A549 treated with AZD9567 at 1 μM for 4 hours (cell line): ENCODE measurements around the gene HHIPL2. TPM values are rescaled to one million over a fixed set of nuclear protein-coding genes. Genes with fewer than 3 reads are reported as not detected.

Source experiments
- total RNA-seq: library from RNA; stranded (reverse); fragments of 200-300 nt; extraction: Qiagen RNA extraction; gene quantifications from 5 replicates; pipeline ENCODE4 v1.2.3, GENCODE V29; 2022; ENCODE audit not compliant: insufficient read depth

HHIPL2 gene
- 8.8 to 10.6 TPM (median 10.3 TPM) in 5 replicates for total RNA-seq

GRCh38 chr1:222547944-222548671, at the start of gene HHIPL2:
HHIPL2 (minus strand) TSS chr1:222548104; CDS start chr1:222548044, 60 bp downstream.

GRCh38 chr1:222589462-222590302, 41.8 kb upstream of the HHIPL2 start, which contains the start of gene TAF1A:
TAF1A (minus strand) TSS chr1:222589933.

Other genes with a start within 250 kb of the HHIPL2 start
- 7.4 to 10.5 TPM (median 10.0 TPM) in 5 replicates for gene TAF1A, start 41.8 kb upstream of the HHIPL2 start, total RNA-seq
- 20.8 to 43.2 TPM (median 22.1 TPM) in 5 replicates for gene MIA3, start 70.0 kb upstream of the HHIPL2 start, total RNA-seq
- gene AIDA, start 164.4 kb upstream of the HHIPL2 start, total RNA-seq, result 61.5 to 83.7 TPM (median 70.5 TPM) in 5 replicates
- 16.1 to 20.6 TPM (median 18.9 TPM) in 5 replicates for gene BROX, start 164.5 kb upstream of the HHIPL2 start, total RNA-seq
- not detected in 5 replicates for gene FAM177B, start 189.1 kb upstream of the HHIPL2 start, total RNA-seq